NCI-H345 (cell line): ENCODE measurements around the gene LDB3.
A peak's percentile ranks its signal among the peaks of the same experiment; 100 is the strongest.

Experiments
- DNase-seq: peaks from one replicate; lab custom pipeline; 2025; lab: John Stamatoyannopoulos, UW

The LDB3 gene

GRCh38 chr10:86651021-86651471 lies 17.3 kb upstream of the LDB3 start:
- DNase-seq: no peak

- peak; percentile 53 for DNase-seq
Observed at GRCh38 chr10:86651631-86652331, 16.5 kb upstream of the LDB3 start.

DNA sequence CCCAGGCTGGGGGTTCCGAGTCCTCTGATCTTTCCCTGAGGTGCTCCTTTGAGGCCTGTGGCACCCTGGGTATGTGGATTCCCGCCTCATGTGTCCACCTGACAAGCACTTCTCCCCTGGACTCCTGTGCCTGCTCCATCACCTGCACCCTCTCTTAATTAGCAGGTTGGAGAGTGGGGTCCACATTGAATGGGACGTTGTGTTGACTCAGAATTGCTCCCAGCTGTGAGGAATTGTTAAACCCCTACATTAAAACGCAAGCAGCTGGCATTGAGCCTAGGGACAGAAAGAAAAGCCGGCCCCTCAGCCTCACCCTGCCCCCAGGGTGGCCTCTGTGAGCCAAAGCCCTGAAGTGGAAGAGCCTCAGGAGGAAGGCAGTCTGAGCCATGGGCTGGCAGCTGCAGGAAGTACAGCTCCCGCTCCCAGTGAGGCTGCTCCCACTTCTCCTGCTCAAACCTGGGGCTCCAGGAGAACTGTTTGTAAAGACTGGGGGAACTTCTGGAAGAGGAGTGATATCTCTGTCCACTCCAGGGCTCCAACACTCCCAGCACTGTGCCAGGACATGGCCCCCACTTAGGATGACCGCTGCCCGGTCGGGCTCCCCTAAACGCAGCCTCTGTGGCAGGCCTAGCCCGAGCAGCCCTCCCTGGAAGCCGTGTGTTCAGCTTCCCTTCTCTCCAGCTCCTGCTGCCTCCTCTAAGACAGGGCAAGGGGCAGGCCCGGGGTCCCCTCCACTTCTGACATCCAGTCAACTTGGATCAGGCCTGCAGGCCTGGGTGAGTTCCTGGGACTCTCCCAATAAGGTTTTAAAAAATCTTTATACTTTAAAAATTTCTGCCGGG lies 15.7 kb upstream of the LDB3 start:
- DNase-seq: peak; percentile 93

DNA sequence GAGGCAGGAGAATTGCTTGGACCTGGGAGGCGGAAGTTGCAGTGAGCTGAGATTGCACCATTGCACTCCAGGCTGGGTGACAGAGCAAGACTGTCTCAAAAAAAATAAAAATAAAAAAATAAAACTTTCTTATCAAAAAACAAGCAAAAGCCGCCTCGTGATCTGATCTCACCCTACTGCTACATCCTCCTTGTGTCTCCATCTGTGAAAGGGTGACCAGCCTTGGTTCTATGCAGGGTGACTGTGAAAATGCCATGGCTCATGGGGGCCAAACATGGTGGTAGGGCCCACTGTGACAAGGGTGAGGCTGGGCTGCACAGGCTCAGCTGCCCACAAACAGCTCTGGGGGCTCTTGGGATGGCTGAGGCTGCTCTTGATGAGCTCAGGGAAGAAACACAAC lies 14.9 kb upstream of the LDB3 start:
- DNase-seq: no peak

DNA sequence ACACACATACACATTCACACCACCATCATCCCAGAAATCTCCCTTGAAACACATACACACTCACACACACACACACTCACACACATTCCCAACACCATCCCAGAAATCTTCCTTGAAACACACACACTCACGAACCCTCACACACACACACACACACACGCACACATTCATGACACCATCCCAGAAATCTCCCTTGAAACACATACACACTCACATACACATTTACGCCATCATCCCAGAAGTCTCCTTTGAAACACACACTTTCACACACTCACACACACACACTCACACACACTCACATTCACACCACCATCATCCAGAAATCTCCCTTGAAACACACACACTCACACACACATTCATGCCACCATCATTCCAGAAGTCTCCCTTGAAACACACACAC lies 14.3 kb upstream of the LDB3 start:
- DNase-seq: no peak

DNA sequence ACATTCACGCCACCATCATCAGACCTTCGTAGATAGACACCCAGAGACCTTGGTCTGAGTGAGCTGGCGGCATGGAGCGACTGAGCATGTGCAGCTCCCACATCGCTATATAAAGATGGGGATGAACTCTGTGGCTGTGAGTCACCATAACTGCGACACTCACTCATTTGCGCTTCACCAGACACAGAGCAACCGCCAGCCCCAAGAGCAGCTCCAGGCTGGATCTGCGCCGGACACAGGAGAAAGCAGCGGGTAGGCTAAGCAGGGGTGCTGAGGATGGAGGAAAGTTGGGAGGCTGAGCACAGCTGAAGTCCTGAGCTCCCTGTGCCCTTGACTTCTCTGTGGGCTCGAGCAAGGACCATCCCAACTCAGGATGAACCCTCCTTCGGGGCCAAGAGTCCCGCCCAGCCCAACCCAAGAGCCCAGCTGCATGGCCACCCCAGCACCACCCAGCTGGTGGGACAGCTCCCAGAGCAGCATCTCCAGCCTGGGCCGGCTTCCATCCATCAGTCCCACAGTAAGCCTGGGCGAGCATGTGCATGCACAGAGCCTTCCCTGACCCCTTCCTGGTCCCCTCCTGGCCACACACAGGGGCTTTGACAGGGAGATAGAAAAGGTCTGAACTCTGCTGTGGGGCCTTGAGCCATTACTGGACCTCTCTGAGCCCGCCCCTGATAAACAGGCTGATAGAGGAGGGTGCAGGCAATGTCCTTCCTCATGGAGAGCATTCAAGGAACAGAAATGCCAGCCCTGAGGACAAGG lies 13.7 kb upstream of the LDB3 start, which contains the start of gene OPN4:
Gene OPN4 (plus strand): TSS at position 137 of the 762 bp plus-strand sequence. CDS start 237 bp downstream, at position 374.
- DNase-seq: no peak

- no peak for DNase-seq
Observed at GRCh38 chr10:86655173-86655540, 13.2 kb upstream of the LDB3 start.

GRCh38 chr10:86655596-86655995 lies 12.7 kb upstream of the LDB3 start:
- DNase-seq: no peak

- no peak for DNase-seq
Observed at GRCh38 chr10:86657011-86657395, 11.3 kb upstream of the LDB3 start.

- no peak for DNase-seq
Observed at GRCh38 chr10:86657396-86658011, 10.8 kb upstream of the LDB3 start.

DNA sequence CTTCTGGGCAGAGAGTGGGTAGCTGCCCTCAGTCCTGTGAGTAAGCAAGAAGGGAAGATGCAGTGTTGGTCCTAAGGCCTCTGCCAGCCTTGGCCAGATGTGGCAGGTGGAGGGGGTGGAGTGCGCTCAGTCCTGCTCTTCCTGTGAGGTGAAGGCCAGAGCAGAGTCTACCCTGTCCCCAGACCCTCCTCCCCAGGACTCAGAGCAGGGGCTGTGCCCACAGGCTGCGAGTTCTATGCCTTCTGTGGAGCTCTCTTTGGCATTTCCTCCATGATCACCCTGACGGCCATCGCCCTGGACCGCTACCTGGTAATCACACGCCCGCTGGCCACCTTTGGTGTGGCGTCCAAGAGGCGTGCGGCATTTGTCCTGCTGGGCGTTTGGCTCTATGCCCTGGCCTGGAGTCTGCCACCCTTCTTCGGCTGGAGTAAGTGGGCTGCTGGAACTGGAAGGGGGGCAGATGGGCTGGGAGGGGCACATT lies 10.0 kb upstream of the LDB3 start:
- no peak for DNase-seq

DNA sequence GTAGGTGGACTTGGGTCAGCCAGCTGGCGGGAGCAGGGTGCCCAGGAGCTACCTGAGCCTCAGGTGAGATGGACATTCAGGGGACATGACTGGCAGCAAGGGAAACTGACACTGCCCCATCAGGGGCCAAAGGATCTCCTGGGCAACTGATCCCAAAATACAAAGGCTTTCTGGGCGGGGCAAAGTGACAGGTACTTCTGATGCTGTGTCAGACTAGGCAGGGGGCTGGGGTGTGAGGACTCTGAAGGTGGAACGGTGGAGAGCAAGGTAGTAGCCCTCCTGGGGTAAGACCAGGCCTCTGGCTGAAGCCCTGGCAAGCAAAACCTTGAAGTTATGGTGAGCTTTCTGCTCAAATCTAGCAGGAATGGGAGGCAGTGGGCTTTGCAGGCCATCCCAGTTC lies 9.6 kb upstream of the LDB3 start:
- no peak for DNase-seq

- DNase-seq: no peak
Observed at GRCh38 chr10:86659161-86659691, 9.1 kb upstream of the LDB3 start.

- DNase-seq: no peak
Observed at GRCh38 chr10:86659721-86660453, 8.4 kb upstream of the LDB3 start.

DNA sequence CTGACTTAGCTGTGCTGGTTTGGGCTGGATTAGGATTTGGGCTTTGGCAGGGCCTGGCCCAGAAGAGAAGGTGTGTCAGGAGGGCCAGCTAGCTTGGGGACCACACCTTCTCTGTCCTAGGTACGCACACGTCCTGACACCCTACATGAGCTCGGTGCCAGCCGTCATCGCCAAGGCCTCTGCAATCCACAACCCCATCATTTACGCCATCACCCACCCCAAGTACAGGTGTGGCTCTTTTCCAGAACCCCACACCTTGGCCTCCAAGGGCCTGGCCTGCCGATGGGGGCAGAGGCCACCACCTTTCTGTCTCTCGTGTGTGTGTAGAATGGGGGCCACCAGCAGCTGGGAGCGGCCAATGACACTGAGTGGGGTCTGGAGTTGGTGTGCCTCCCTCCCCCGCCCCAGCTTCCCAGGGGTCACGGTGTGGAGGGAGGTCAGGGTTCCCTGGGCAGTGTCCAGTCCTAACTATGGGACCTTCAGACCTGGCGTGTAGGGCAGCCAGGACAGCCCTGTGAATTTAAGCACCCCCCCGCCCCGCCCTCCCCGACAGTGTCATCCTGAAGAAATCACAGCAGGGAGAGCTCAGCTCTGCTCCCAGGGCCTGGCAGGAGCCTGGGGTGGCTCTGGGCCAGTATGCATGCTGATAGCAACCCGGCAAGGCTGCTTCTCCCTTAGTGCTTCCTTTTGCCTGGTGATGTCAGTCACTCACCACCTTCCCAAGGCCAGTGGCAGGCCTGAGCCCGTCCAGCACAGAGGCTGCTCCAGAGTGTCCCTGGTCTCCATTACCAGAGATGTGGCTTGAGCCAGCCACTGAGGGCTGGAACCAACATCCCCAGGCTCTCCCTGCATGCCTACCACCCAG lies 6.9 kb upstream of the LDB3 start:
- DNase-seq: no peak

DNA sequence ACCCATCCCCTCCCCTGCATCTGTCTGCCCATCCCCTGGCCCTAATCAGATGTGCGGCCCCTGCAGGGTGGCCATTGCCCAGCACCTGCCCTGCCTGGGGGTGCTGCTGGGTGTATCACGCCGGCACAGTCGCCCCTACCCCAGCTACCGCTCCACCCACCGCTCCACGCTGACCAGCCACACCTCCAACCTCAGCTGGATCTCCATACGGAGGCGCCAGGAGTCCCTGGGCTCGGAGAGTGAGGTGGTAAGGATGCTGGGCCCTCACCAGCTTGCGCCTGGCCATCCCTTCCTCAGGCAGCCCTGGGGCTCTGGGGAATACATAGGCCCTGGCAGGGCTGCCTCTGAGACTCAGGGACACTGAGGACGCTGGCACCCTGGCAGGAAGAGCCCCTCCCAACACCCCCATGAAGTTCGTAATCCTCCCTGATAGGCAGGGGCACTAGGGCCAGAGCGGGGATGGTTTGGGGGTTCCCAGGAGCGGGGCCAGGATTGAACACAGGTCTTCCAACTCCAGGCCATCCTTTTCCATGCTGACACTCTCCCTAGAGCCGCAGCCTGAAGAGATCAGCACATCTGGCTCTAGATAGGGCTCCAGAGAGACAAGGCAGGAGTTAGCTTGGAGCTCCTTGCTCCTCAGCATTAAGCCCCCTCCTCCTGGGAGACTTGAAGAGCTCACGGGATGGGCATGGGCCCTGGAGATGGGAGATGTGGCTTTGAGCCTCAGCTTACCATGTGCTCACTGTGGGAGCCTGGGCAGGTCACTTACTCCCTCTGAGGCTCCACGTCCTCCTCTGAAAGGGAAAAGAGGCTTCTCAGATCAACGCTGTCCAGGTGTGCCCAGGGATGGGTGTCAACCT lies 5.9 kb upstream of the LDB3 start:
- no peak for DNase-seq

- no peak for DNase-seq
Observed at GRCh38 chr10:86663046-86663345, 5.3 kb upstream of the LDB3 start.

- DNase-seq: no peak
Observed at GRCh38 chr10:86663576-86664339, 4.6 kb upstream of the LDB3 start.
